H1 (cell line): ENCODE measurements around the gene WIPF3. TPM values are rescaled to one million over a fixed set of nuclear protein-coding genes. Genes with fewer than 3 reads are reported as not detected.

ENCODE experiments used
- CTCF ChIA-PET: fragments of 300-600 bp; sonication (Branson Sonifier 250); formaldehyde crosslinking; loops from one replicate; lab custom pipeline; 2021; ENCODE audit not compliant: partially characterized antibody; lab: Charles Lee
- POLR2A ChIA-PET: fragments of 300-600 bp; sonication (Branson Sonifier 250); formaldehyde crosslinking; loops from one replicate; lab custom pipeline; 2021; ENCODE audit warnings: inconsistent platforms; ENCODE audit not compliant: partially characterized antibody; lab: Charles Lee
- DNase-seq, 2 experiments: peaks; one replicate each; pipeline versions ENCODE4 v3.0.0 to v3.0.0-alpha.2; 2010 to 2022; ENCODE audit warnings: low spot score in 2 of 2, low read depth in 1 of 2, mixed read lengths in 1 of 2
- FAIRE-seq: peaks from 2 replicates; lab custom pipeline; 2011; peaks lifted over from hg19 to GRCh38; lab: Jason Lieb, UNC
- H2AFZ ChIP-seq: 2 replicates; pipeline ENCODE4 v1.8.1; 2012; ENCODE audit warnings: low read length, inconsistent platforms
- H2AK5ac ChIP-seq: 2 replicates; pipeline ENCODE4 v1.6.1; 2013; ENCODE audit warnings: low read depth, low read length
- H2BK120ac ChIP-seq: replicated peaks from 2 replicates; pipeline ENCODE3; 2013; ENCODE audit warnings: low read depth, low read length, inconsistent platforms
- H2BK12ac ChIP-seq: 2 replicates; pipeline ENCODE4 v1.6.1; 2013; ENCODE audit warnings: low read depth, low read length
- H2BK15ac ChIP-seq: 2 replicates; pipeline ENCODE4 v1.6.1; 2013; ENCODE audit warnings: low read length
- H2BK20ac ChIP-seq: 2 replicates; pipeline ENCODE4 v1.6.1; 2013; ENCODE audit warnings: low read length
- H2BK5ac ChIP-seq: 2 replicates; pipeline ENCODE4 v1.6.1; 2013; ENCODE audit warnings: low read depth, low read length
- H3K14ac ChIP-seq: 2 replicates; pipeline ENCODE4 v1.6.1; 2013; ENCODE audit warnings: inconsistent platforms; ENCODE audit not compliant: insufficient read length
- H3K18ac ChIP-seq: 2 replicates; pipeline ENCODE4 v1.6.1; 2013; ENCODE audit warnings: low read length; ENCODE audit errors: extremely low read depth
- H3K23ac ChIP-seq: 2 replicates; pipeline ENCODE4 v1.6.1; 2013; ENCODE audit warnings: inconsistent platforms; ENCODE audit not compliant: insufficient read length
- H3K23me2 ChIP-seq: 2 replicates; pipeline ENCODE4 v1.6.1; 2013; ENCODE audit warnings: low read depth, low read length
- H3K27ac ChIP-seq: 2 replicates; pipeline ENCODE4 v1.6.1; 2011; ENCODE audit warnings: low read depth, low read length, inconsistent platforms
- H3K27me3 ChIP-seq, 4 experiments: replicated peaks in 1 of 4; 1 replicate in 1 of 4; 2 replicates in 3 of 4; pipeline versions ENCODE4 v1.6.1 to v1.8.1; 2011 to 2013; ENCODE audit warnings: low read length in 3 of 4, mild to moderate bottlenecking in 3 of 4, inconsistent platforms in 2 of 4, mixed read lengths in 2 of 4, moderate library complexity in 1 of 4; ENCODE audit not compliant: control insufficient read depth in 3 of 4, insufficient read depth in 3 of 4; ENCODE audit errors: extremely low read depth in 1 of 4
- H3K36me3 ChIP-seq, 4 experiments: 2 replicates each; pipeline versions ENCODE4 v1.6.1 to v1.8.1; 2011 to 2013; ENCODE audit warnings: mild to moderate bottlenecking in 4 of 4, low read length in 3 of 4, moderate library complexity in 2 of 4, control low read depth in 1 of 4, inconsistent platforms in 1 of 4; ENCODE audit not compliant: insufficient read depth in 4 of 4, control insufficient read depth in 2 of 4
- H3K4ac ChIP-seq: replicated peaks from 2 replicates; pipeline ENCODE3; 2013; ENCODE audit warnings: low read length, low read depth, mixed read lengths, inconsistent platforms; ENCODE audit not compliant: insufficient read length
- H3K4me1 ChIP-seq, 4 experiments: replicated peaks in 1 of 4; 1 replicate in 1 of 4; 2 replicates in 3 of 4; pipeline versions ENCODE4 v1.6.1 to v1.8.1; 2011 to 2013; ENCODE audit warnings: low read length in 3 of 4, inconsistent platforms in 2 of 4, mixed read lengths in 1 of 4; ENCODE audit not compliant: insufficient read depth in 4 of 4, control insufficient read depth in 3 of 4
- H3K4me2 ChIP-seq, 2 experiments: 2 replicates each; pipeline versions ENCODE4 v1.6.1 to v1.8.1; 2011 to 2013; ENCODE audit warnings: low read depth in 2 of 2, low read length in 2 of 2, control low read depth in 1 of 2, inconsistent platforms in 1 of 2, mild to moderate bottlenecking in 1 of 2; ENCODE audit not compliant: insufficient read depth in 1 of 2
- H3K4me3 ChIP-seq, 4 experiments: fragments of 200-600, 300-600 bp in 1 of 4; sonication (generic), shearing (Covaris generic), sonication (Bioruptor Twin) in 1 of 4; 2 replicates each; pipeline versions ENCODE4 v1.5.1 to v1.8.1; 2011 to 2016; ENCODE audit warnings: low read length in 4 of 4, low read depth in 3 of 4, control low read depth in 2 of 4, inconsistent platforms in 2 of 4, mild to moderate bottlenecking in 2 of 4, mixed read lengths in 1 of 4, moderate library complexity in 1 of 4; ENCODE audit not compliant: insufficient read depth in 2 of 4; ENCODE audit errors: extremely low read depth in 1 of 4
- H3K56ac ChIP-seq: replicated peaks from 2 replicates; pipeline ENCODE3; 2013; ENCODE audit warnings: low read depth, mild to moderate bottlenecking, mixed read lengths, low read length, inconsistent platforms; ENCODE audit not compliant: insufficient read length
- H3K79me1 ChIP-seq: 2 replicates; pipeline ENCODE4 v1.6.1; 2013; ENCODE audit warnings: low read depth, low read length, control low read depth
- H3K79me2 ChIP-seq, 2 experiments: 2 replicates each; pipeline versions ENCODE4 v1.6.1 to v1.8.1; 2012 to 2013; ENCODE audit warnings: low read length in 2 of 2, mild to moderate bottlenecking in 2 of 2, inconsistent platforms in 1 of 2; ENCODE audit not compliant: insufficient read depth in 2 of 2, control insufficient read depth in 1 of 2
- H3K9ac ChIP-seq, 4 experiments: replicated peaks in 1 of 4; 1 replicate in 1 of 4; 2 replicates in 3 of 4; pipeline versions ENCODE4 v1.6.1 to v1.8.1; 2011 to 2013; ENCODE audit warnings: low read depth in 3 of 4, low read length in 3 of 4, control low read depth in 2 of 4, mild to moderate bottlenecking in 2 of 4, moderate library complexity in 2 of 4, inconsistent platforms in 1 of 4; ENCODE audit errors: extremely low read depth in 1 of 4
- H3K9me3 ChIP-seq, 2 experiments: 2 replicates each; pipeline versions ENCODE4 v1.6.1 to v1.8.1; 2012 to 2013; ENCODE audit warnings: mild to moderate bottlenecking in 2 of 2, moderate library complexity in 2 of 2, control low read depth in 1 of 2, inconsistent platforms in 1 of 2, low read depth in 1 of 2, low read length in 1 of 2, mixed read lengths in 1 of 2; ENCODE audit not compliant: insufficient read depth in 2 of 2
- H4K20me1 ChIP-seq, 2 experiments: replicated peaks in 1 of 2; 2 replicates each; pipeline versions ENCODE3 to v1.8.1; 2011 to 2013; ENCODE audit warnings: inconsistent platforms in 2 of 2, low read length in 2 of 2, mild to moderate bottlenecking in 1 of 2; ENCODE audit not compliant: insufficient read depth in 2 of 2, control insufficient read depth in 1 of 2
- H4K5ac ChIP-seq: 2 replicates; pipeline ENCODE4 v1.6.1; 2013; ENCODE audit warnings: low read length, low read depth, mixed read lengths, inconsistent platforms; ENCODE audit not compliant: insufficient read length
- H4K8ac ChIP-seq: 2 replicates; pipeline ENCODE4 v1.8.0; 2013; ENCODE audit warnings: mild to moderate bottlenecking, moderate library complexity, low read length, inconsistent platforms; ENCODE audit not compliant: insufficient read depth; ENCODE audit errors: extremely low read depth
- H4K91ac ChIP-seq: replicated peaks from 2 replicates; pipeline ENCODE3; 2013; ENCODE audit warnings: low read length, mixed read lengths, inconsistent platforms; ENCODE audit not compliant: insufficient read length
- CREB1 ChIP-seq: IDR thresholded peaks from 2 replicates; pipeline ENCODE4 v1.6.1; 2012; ENCODE audit warnings: inconsistent platforms
- JUND ChIP-seq: IDR thresholded peaks from 2 replicates; pipeline ENCODE4 v1.6.1; 2011; ENCODE audit warnings: mild to moderate bottlenecking, improper control_type of control experiment, low read length
- KDM1A ChIP-seq: fragments of 200-600, 300-600 bp; sonication (generic); IDR thresholded peaks from 2 replicates; pipeline ENCODE4 v1.7.1; 2016; ENCODE audit warnings: mild to moderate bottlenecking, low read length, borderline replicate concordance
- SIN3A ChIP-seq, 2 experiments: IDR thresholded peaks in 1 of 2; conservative IDR thresholded peaks in 1 of 2; 2 replicates each; pipeline ENCODE4 v1.6.1; 2011 to 2012; ENCODE audit warnings: low read length in 2 of 2, improper control_type of control experiment in 1 of 2, low read depth in 1 of 2, mild to moderate bottlenecking in 1 of 2
- SIRT6 ChIP-seq: IDR thresholded peaks from one replicate; pipeline ENCODE4 v1.7.1; 2012; ENCODE audit warnings: low read length, inconsistent platforms
- SP4 ChIP-seq: IDR thresholded peaks from 2 replicates; pipeline ENCODE4 v1.6.1; 2012; ENCODE audit warnings: low read length, inconsistent platforms
- WGBS, 2 experiments: shearing (Covaris generic) in 1 of 2; methylation state at CpG; one replicate each; pipeline versions ENCODE4 v1.1.6 to v1.1.7; 2013 to 2015; ENCODE audit warnings: low lambda C conversion rate in 2 of 2, mixed read lengths in 2 of 2, inconsistent platforms in 1 of 2, low coverage in 1 of 2, missing lambda C conversion rate in 1 of 2; ENCODE audit not compliant: insufficient replicate concordance in 2 of 2, insufficient coverage in 1 of 2, insufficient read length in 1 of 2; ENCODE audit errors: extremely low coverage in 1 of 2, missing lambda C conversion rate in 1 of 2; 5-methylcytosine and 5-hydroxymethylcytosine counted together
- polyA plus RNA-seq, 7 experiments: library from polyadenylated mRNA; depleted of rRNA in 3 of 7; stranded (reverse) in 5 of 7; unstranded in 2 of 7; fragments of >200 nt in 5 of 7; fragments of 200-250 nt in 2 of 7; gene quantifications; 1 replicate in 5 of 7; 2 replicates in 1 of 7; 4 replicates in 1 of 7; pipeline versions ENCODE4 v1.2.1 to v1.2.3, GENCODE V29; 2011 to 2013; ENCODE audit warnings: missing spikeins in 2 of 7, mixed read lengths in 2 of 7
- total RNA-seq: library from RNA; stranded (reverse); fragmentation: NEBNext Ultra II Directional; extraction: Animal tissue kit (Norgen Biotek cat#: 25700); gene quantifications from 2 replicates; pipeline ENCODE4 v1.2.1, GENCODE V29; 2021

Gene WIPF3
- total and polyA plus RNA-seq, 2 of the 8 experiments (the other 6 are each of a cell fraction or from before 2014, with no cell fraction given): 5.0 to 12.1 TPM

DNA sequence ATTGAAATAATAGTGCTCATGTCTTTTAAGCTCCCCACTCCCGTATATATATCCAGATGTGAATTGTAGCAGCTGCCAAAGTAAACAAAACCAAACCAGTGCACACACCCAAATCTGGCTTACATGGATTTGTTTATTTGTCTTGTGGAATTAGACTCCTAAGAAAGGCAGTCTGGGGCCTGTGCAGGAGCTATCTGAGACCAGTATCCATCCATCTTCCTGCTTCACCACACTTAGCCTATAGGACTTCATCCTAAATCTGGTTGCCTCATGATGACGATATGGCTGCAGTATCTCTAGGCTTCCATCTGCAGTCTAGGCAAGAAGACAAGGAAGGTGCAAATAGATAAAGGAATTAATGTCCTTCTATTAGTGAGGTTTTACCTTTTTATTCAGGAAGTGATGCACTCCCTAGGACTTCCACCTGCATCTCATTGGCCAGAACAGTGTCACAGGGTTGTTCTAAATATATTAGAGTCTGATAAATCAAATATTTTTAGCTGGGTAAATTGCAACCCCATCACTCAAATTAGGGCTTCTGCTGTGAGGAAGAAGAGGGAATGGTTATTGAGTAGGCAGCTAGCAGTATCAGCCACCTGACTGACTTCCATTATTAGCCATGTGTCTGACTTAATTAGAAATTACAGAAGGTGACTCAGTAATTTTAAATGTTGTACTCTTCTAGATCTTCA lies 6.0 kb downstream of the WIPF3 start:
- H4K20me1 ChIP-seq: peaks cover 0 to 2% of the 10 kb centered on the region in 2 experiments
- DNase-seq (no peak), FAIRE-seq (no peak)
- H3K23ac ChIP-seq: no peak overlapping the region
- H2AFZ ChIP-seq: no peak overlapping the region
- no peak overlapping the region for H3K14ac ChIP-seq
- no peak overlapping the region for H2BK120ac ChIP-seq
- H2BK15ac ChIP-seq: no peak overlapping the region
- no peak overlapping the region for H3K4ac ChIP-seq
- H2BK12ac ChIP-seq: no peak overlapping the region
- no peaks in the 10 kb centered on the region for H3K79me2 ChIP-seq
- 90% methylated on average over 2 of the region's 2 CpGs; no CpG with 5 or more reads in 1 of the 2 experiments for WGBS, 2 experiments
- H4K5ac ChIP-seq: no peak overlapping the region
- CTCF ChIA-PET: interaction anchor here (1.0 to 1.1 kb wide), 2 partner anchors 9 to 47 kb away, joined by 3 read pairs; no protein-coding TSS in a partner anchor
- TF ChIP-seq JUND (no peak), KDM1A (no peak), SIRT6 (no peak), CREB1 (no peak), SIN3A (conservative IDR thresholded peaks at IDR 0.05 in 1 of 2, IDR thresholded peaks at IDR 0.05 in 1 of 2; ENCODE audit: low read depth in 1 of 2, low read length in 2 of 2) (no peak), SP4 (no peak)
- H2AK5ac ChIP-seq: no peak overlapping the region
- H2BK20ac ChIP-seq: no peak overlapping the region
- H3K27me3 ChIP-seq: peaks cover 0 to 5% (median 2%) of the 10 kb centered on the region in 4 experiments; a peak in 5 of 7 replicates
- H3K4me1 ChIP-seq: peaks cover 0 to 5% (median 0%) of the 10 kb centered on the region in 4 experiments; a peak in 2 of 7 replicates
- H3K4me2 ChIP-seq: no peak overlapping the region
- no peaks in the 10 kb centered on the region for H3K36me3 ChIP-seq
- H3K9me3 ChIP-seq: no peaks in the 10 kb centered on the region
- peaks cover 2% of the 10 kb centered on the region; the same call in 1 of the 2 replicates for H3K23me2 ChIP-seq
- no peak overlapping the region for H3K4me3 ChIP-seq
- H3K27ac ChIP-seq: no peak overlapping the region
- POLR2A ChIA-PET: interaction anchor here (0.7 kb wide), 1 partner anchor 19 kb away, joined by 3 read pairs; no protein-coding TSS in a partner anchor
- H3K18ac ChIP-seq: no peak overlapping the region
- no peak overlapping the region for H4K8ac ChIP-seq
- H2BK5ac ChIP-seq: no peak overlapping the region
- H3K79me1 ChIP-seq: no peaks in the 10 kb centered on the region
- no peak overlapping the region for H4K91ac ChIP-seq
- no peak overlapping the region for H3K56ac ChIP-seq
- H3K9ac ChIP-seq: no peak overlapping the region
